ENCODE measurements around the gene CR2. TPM values are rescaled to one million over a fixed set of nuclear protein-coding genes. Genes with fewer than 3 reads are reported as not detected.
"Not testable (repeated sequence)": the region's sequence is repeated elsewhere in the genome, so short reads cannot be mapped to it uniquely, and the experiment has no call there.

Gene CR2
- total RNA-seq, 1 donor from 2014 or later, result 0.05 TPM

- intact Hi-C loops (cut with micrococcal nuclease), result no loop called here
Observed at GRCh38 chr1:207503950-207504349, 49.8 kb downstream of the CR2 start.

GRCh38 chr1:207504438-207504837, 50.3 kb downstream of the CR2 start:
- intact Hi-C loops (cut with micrococcal nuclease), result no loop called here

- intact Hi-C loops (cut with micrococcal nuclease), result no loop called here
Observed at GRCh38 chr1:207510444-207510843, 56.3 kb downstream of the CR2 start.

- intact Hi-C loops (cut with micrococcal nuclease), result no loop called here
Observed at GRCh38 chr1:207514890-207515289, 60.8 kb downstream of the CR2 start.

- intact Hi-C loops (cut with micrococcal nuclease), result no loop called here
Observed at GRCh38 chr1:207516729-207517128, 62.6 kb downstream of the CR2 start.

- intact Hi-C loops (cut with micrococcal nuclease), result no loop called here
Observed at GRCh38 chr1:207518608-207519236, 64.6 kb downstream of the CR2 start.

- intact Hi-C loops (cut with micrococcal nuclease), result no loop called here
Observed at GRCh38 chr1:207519505-207520399, 65.6 kb downstream of the CR2 start.

GRCh38 chr1:207520400-207521345, 66.5 kb downstream of the CR2 start:
- intact Hi-C loops (cut with micrococcal nuclease), result not testable (repeated sequence)

GRCh38 chr1:207525239-207525638, 71.1 kb downstream of the CR2 start:
- intact Hi-C loops (cut with micrococcal nuclease), result not testable (repeated sequence)

- intact Hi-C loops (cut with micrococcal nuclease), result not testable (repeated sequence)
Observed at GRCh38 chr1:207528401-207528800, 74.3 kb downstream of the CR2 start.

GRCh38 chr1:207536263-207536662, 82.1 kb downstream of the CR2 start:
- intact Hi-C loops (cut with micrococcal nuclease), result not testable (repeated sequence)

Other genes starting within 250 kb of the CR2 start
- 91.3 and 98.6 TPM in 2 replicates for gene CD55, start 132.7 kb upstream of the CR2 start, total RNA-seq
- 0.14 and 0.16 TPM in 2 replicates for gene CR1, start 41.8 kb downstream of the CR2 start, total RNA-seq
- gene CR1L, start 190.8 kb downstream of the CR2 start, total RNA-seq, result not detected in 2 replicates